Smooth muscle cell of the pulmonary artery (primary cell): ENCODE data around the gene GLI1. TPM values are rescaled to one million over a fixed set of nuclear protein-coding genes. Genes with fewer than 3 reads are reported as not detected.

Source experiments
- total RNA-seq: library from RNA; depleted of rRNA; stranded (reverse); fragments of >200 nt; gene quantifications from 2 replicates; pipeline ENCODE4 v1.2.3, GENCODE V29; 2014

GLI1 gene
- total RNA-seq, result 0.26 and 0.76 TPM in 2 replicates

GRCh38 chr12:57459750-57460467 is at the start of gene GLI1:
Gene GLI1 (plus strand): TSS chr12:57459785. CDS start chr12:57463692, 3,907 bp downstream.

GRCh38 chr12:57430931-57431566 is 28.5 kb upstream of the GLI1 start, which contains the start of gene R3HDM2:
Gene R3HDM2 (minus strand): TSS chr12:57431043. CDS start chr12:57310428, 120,615 bp downstream.

DNA sequence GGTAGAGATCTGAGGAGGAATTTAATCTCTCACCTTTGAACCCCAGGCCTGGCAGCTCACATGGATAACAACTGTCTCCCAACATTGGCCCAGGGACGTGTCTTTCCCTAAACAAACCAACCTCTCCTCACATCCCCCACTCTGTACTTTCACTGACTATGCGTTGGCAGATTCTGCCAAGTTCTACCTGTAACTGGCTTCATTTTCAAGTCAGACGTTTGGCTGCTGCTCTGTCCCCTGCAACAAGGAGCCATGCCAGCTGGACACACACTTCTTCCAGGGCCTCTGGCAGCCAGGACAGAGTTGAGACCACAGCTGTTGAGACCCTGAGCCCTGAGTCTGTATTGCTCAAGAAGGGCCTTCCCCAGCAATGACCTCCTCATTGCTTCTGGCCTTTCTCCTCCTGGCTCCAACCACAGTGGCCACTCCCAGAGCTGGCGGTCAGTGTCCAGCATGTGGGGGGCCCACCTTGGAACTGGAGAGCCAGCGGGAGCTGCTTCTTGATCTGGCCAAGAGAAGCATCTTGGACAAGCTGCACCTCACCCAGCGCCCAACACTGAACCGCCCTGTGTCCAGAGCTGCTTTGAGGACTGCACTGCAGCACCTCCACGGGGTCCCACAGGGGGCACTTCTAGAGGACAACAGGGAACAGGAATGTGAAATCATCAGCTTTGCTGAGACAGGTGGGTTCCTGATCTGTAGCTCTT is 24.9 kb upstream of the GLI1 start, which contains the start of gene INHBC:
Gene INHBC, plus strand, starts transcription at position 268 of the 707 bp plus-strand sequence. Its CDS starts 103 bp downstream, at position 371.

GRCh38 chr12:57454566-57455373 is 4.8 kb upstream of the GLI1 start, which contains the start of gene INHBE:
Gene INHBE (plus strand): TSS chr12:57455307. CDS start chr12:57455537, 230 bp downstream.

GRCh38 chr12:57479376-57480115 is 20.0 kb downstream of the GLI1 start, which contains the start of gene ARHGAP9:
Gene ARHGAP9 (minus strand): TSS chr12:57479866. CDS start chr12:57479406, 460 bp downstream.

DNA sequence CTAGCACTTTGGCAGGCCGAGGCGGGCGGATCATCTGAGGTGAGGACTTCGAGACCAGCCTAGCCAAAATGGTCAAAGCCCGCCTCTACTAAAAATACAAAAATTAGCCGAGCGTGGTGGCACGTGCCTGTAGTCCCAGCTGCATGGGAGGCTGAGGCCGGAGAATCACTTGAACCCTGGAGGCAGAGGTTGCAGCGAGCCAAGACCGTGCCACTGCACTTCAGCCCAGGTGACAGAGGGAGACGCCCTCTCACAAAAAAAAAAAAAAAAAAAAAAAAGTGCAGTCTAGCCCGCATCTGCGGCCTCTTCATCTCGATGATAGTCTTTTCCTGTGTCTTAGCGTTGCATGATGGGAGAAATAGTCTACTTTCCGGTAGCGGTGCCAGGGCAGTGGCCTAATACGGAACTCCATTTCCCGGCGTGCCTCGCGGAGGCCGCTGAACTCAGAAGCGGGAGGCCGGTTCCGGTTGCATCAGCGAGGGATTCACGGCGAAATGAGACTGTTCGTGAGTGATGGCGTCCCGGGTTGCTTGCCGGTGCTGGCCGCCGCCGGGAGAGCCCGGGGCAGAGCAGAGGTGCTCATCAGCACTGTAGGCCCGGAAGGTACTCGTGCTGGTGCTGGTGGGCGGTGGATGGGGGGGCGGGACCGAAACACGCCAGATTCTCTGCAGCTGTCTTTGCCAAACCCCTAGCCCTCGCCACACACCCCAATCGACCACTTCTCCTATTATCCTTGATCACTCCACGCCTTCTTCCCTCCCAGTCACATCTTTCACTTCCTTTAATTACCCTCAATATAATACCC is 28.2 kb downstream of the GLI1 start, which contains the start of gene MARS1:
Gene MARS1, plus strand, starts transcription at position 472 of the 805 bp plus-strand sequence. Its CDS starts 23 bp downstream, at position 495.

GRCh38 chr12:57520053-57520818 is 60.7 kb downstream of the GLI1 start, which contains the start of gene DDIT3:
Gene DDIT3 (minus strand): TSS chr12:57520514. CDS start chr12:57517406, 3,108 bp downstream.

Other genes starting within 250 kb of the GLI1 start
- 28.2 and 49.1 TPM in 2 replicates for gene NXPH4, start 243.0 kb upstream of the GLI1 start, total RNA-seq
- 235 and 319 TPM in 2 replicates for gene SHMT2, start 230.1 kb upstream of the GLI1 start, total RNA-seq
- gene STAC3, start 208.6 kb upstream of the GLI1 start, total RNA-seq, result 0.26 and 0.33 TPM in 2 replicates
- gene R3HDM2, start 28.7 kb upstream of the GLI1 start, total RNA-seq, result 27.4 and 33.8 TPM in 2 replicates
- not detected in 2 replicates for gene INHBC, start 25.0 kb upstream of the GLI1 start, total RNA-seq
- 2.0 and 2.1 TPM in 2 replicates for gene INHBE, start 4.5 kb upstream of the GLI1 start, total RNA-seq
- 0.07 and 0.33 TPM in 2 replicates for gene ARHGAP9, start 20.1 kb downstream of the GLI1 start, total RNA-seq
- gene MARS1, start 28.3 kb downstream of the GLI1 start, total RNA-seq, result 137 and 193 TPM in 2 replicates
- 42.5 and 66.2 TPM in 2 replicates for gene DDIT3, start 60.7 kb downstream of the GLI1 start, total RNA-seq
- gene MBD6, start 63.0 kb downstream of the GLI1 start, total RNA-seq, result 8.2 and 15.3 TPM in 2 replicates
- 99.9 and 100.0 TPM in 2 replicates for gene DCTN2, start 87.4 kb downstream of the GLI1 start, total RNA-seq
- gene KIF5A, start 90.3 kb downstream of the GLI1 start, total RNA-seq, result 0.98 and 2.1 TPM in 2 replicates
- gene PIP4K2C, start 131.4 kb downstream of the GLI1 start, total RNA-seq, result 22.9 and 28.2 TPM in 2 replicates
- 15.6 and 24.3 TPM in 2 replicates for gene DTX3, start 145.0 kb downstream of the GLI1 start, total RNA-seq
- gene ARHGEF25, start 151.7 kb downstream of the GLI1 start, total RNA-seq, result 31.5 and 31.7 TPM in 2 replicates
- gene B4GALNT1, start 173.4 kb downstream of the GLI1 start, total RNA-seq, result 6.4 and 14.5 TPM in 2 replicates
- gene OS9, start 234.3 kb downstream of the GLI1 start, total RNA-seq, result 330 and 353 TPM in 2 replicates